ENCODE data around the gene SKAP1.

The SKAP1 gene

GRCh38 chr17:48104440-48104839 is 325.6 kb downstream of the SKAP1 start:
- no peak for DNase-seq (ENCODE audit: low read depth)

GRCh38 chr17:48102798-48103715 is 327.0 kb downstream of the SKAP1 start:
- DNase-seq (ENCODE audit: low read depth), result no peak

- no peak for DNase-seq (ENCODE audit: low read depth)
Measured at GRCh38 chr17:48102043-48102750, 327.8 kb downstream of the SKAP1 start.

GRCh38 chr17:48101012-48101720 is 328.8 kb downstream of the SKAP1 start, which contains the start of gene CBX1:
Gene CBX1, minus strand, starts transcription at chr17:48101478. Its CDS starts 24,474 bp downstream, at chr17:48077004.
- DNase-seq (ENCODE audit: low read depth), result peak; percentile 93

GRCh38 chr17:48100591-48101011 is 329.4 kb downstream of the SKAP1 start:
- peak; percentile 36 for DNase-seq (ENCODE audit: low read depth)

- DNase-seq (ENCODE audit: low read depth), result no peak
Measured at GRCh38 chr17:48100160-48100559, 329.9 kb downstream of the SKAP1 start.

GRCh38 chr17:48095611-48096010 is 334.4 kb downstream of the SKAP1 start:
- DNase-seq (ENCODE audit: low read depth), result no peak

- no peak for DNase-seq (ENCODE audit: low read depth)
Measured at GRCh38 chr17:48093341-48094045, 336.5 kb downstream of the SKAP1 start.

GRCh38 chr17:48084932-48085331 is 345.1 kb downstream of the SKAP1 start:
- no peak for DNase-seq (ENCODE audit: low read depth)

All from fibroblast of the conjunctiva (primary cell).